ENCODE measurements around the gene OSBPL2. TPM values are rescaled to one million over a fixed set of nuclear protein-coding genes. Genes with fewer than 3 reads are reported as not detected.

OSBPL2 gene
- total and polyA plus RNA-seq, 9 of the 15 experiments (the other 6 are each of a cell fraction or from before 2014, with no cell fraction given), result 2.5 to 25.6 (median 14.1) TPM

DNA sequence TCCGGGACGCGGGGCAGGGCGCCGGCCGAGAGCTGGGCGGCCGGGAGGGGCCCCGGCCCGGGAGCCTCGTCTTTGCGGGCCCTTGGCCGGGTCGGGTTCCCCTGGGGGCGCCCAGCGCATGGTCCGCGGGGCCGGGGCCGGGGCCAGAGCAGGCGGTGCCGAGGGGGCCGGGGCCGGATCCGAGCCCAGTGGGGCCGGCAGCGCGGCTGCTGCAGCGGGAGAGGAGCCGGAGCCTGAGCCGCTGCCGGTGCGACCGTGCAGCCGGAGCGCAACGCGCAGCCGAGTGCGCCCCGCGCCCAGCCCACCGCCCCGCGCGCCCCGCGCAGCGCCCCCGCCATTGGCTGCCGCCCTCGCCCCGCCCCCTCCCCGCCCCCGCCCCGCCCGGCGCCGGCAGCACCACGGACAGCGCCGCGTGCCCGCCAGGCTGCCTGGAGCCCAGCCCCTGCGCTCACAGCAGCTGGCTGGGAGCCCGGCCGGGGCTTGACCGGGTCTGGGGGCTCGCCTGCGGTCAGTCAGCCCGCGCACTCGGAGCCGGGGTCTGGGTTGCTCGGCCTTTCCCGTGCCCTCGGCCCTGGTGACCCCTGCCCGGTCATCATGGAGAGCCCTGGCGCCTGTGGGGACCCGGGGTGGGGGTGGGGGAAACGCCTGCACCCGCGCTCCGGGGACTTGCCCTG is 18.2 kb upstream of the OSBPL2 start, which contains the start of gene HRH3 (continued):
- TF ChIP-seq CUX1 (CRISPR knock-in tag; IDR thresholded peaks at IDR 0.05) (no peak), MBD2 (IDR thresholded peaks at IDR 0.05; ENCODE audit: borderline replicate concordance, low read depth) (no peak), SIN3A (IDR thresholded peaks at IDR 0.05; ENCODE audit: borderline replicate concordance in 2 of 2, control insufficient read depth in 1 of 2, low read depth in 2 of 2, low read length in 2 of 2) (peak; percentile 72 to 94; a peak in 3 of 4 replicates), NR0B1 (IDR thresholded peaks at IDR 0.05; ENCODE audit: partially characterized antibody) (no peak), TFAP4 (CRISPR knock-in tag; IDR thresholded peaks at IDR 0.05; ENCODE audit: borderline replicate concordance) (peak; percentile 84), HMGXB4 (CRISPR knock-in tag; IDR thresholded peaks at IDR 0.05) (no peak), PTRF (tag; IDR thresholded peaks at IDR 0.05) (no peak), HDAC3 (IDR thresholded peaks at IDR 0.05; ENCODE audit: borderline replicate concordance, partially characterized antibody) (no peak), NEUROD1 (IDR thresholded peaks at IDR 0.05; ENCODE audit: borderline replicate concordance, low read depth, low read length, partially characterized antibody) (no peak), IRF2 (CRISPR knock-in tag; IDR thresholded peaks at IDR 0.05) (no peak), VEZF1 (CRISPR knock-in tag; IDR thresholded peaks at IDR 0.05) (peak; percentile 81)
- TF ChIP-seq, protein P1, sequence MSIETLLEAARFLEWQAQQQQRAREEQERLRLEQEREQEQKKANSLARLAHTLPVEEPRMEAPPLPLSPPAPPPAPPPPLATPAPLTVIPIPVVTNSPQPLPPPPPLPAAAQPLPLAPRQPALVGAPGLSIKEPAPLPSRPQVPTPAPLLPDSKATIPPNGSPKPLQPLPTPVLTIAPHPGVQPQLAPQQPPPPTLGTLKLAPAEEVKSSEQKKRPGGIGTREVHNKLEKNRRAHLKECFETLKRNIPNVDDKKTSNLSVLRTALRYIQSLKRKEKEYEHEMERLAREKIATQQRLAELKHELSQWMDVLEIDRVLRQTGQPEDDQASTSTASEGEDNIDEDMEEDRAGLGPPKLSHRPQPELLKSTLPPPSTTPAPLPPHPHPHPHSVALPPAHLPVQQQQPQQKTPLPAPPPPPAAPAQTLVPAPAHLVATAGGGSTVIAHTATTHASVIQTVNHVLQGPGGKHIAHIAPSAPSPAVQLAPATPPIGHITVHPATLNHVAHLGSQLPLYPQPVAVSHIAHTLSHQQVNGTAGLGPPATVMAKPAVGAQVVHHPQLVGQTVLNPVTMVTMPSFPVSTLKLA (conservative IDR thresholded peaks at IDR 0.05), result peak in 1 of 2 experiments; percentile 46; a peak in 1 of 4 replicates

Measured in K562 (cell line).